CD14-positive monocyte (primary cell): ENCODE measurements around the gene C1QTNF6. TPM values are rescaled to one million over a fixed set of nuclear protein-coding genes. Genes with fewer than 3 reads are reported as not detected.

Experiments used
- DNase-seq, 3 donors: peaks; one replicate each; pipeline ENCODE4 v3.0.0-alpha.2; 2011 to 2022
- H2AFZ ChIP-seq: 2 replicates; pipeline ENCODE4 v1.6.0; 2012; ENCODE audit warnings: mild to moderate bottlenecking, low read depth, low read length, inconsistent platforms; ENCODE audit not compliant: insufficient read depth, poor library complexity, severe bottlenecking
- H3K27ac ChIP-seq, 2 donors: 1 replicate in 1 of 2; 2 replicates in 1 of 2; pipeline ENCODE4 v1.5.1; 2012 to 2013; ENCODE audit warnings: low read length in 2 of 2, control low read depth in 1 of 2, inconsistent platforms in 1 of 2, low read depth in 1 of 2, mild to moderate bottlenecking in 1 of 2
- H3K27me3 ChIP-seq, 2 donors: one replicate each; pipeline versions ENCODE4 v1.6.0 to v1.6.1; 2011 to 2013; ENCODE audit warnings: low read length in 2 of 2; ENCODE audit not compliant: control insufficient read depth in 2 of 2, insufficient read depth in 2 of 2
- H3K36me3 ChIP-seq, 2 donors: replicated peaks in 1 of 2; 1 replicate in 1 of 2; 2 replicates in 1 of 2; pipeline versions ENCODE4 v1.5.1 to v1.6.1; 2012 to 2013; ENCODE audit warnings: low read length in 2 of 2, control low read depth in 1 of 2, inconsistent platforms in 1 of 2, mild to moderate bottlenecking in 1 of 2; ENCODE audit not compliant: insufficient read depth in 2 of 2, control insufficient read depth in 1 of 2
- H3K4me1 ChIP-seq, 2 donors: 1 replicate in 1 of 2; 2 replicates in 1 of 2; pipeline versions ENCODE4 v1.5.1 to v1.6.1; 2012 to 2013; ENCODE audit warnings: low read length in 2 of 2, control low read depth in 1 of 2, inconsistent platforms in 1 of 2, mild to moderate bottlenecking in 1 of 2, moderate library complexity in 1 of 2; ENCODE audit not compliant: insufficient read depth in 2 of 2, control insufficient read depth in 1 of 2
- H3K4me2 ChIP-seq: replicated peaks from 2 replicates; pipeline ENCODE3; 2012; ENCODE audit warnings: low read length, moderate library complexity, mild to moderate bottlenecking; ENCODE audit not compliant: poor library complexity, severe bottlenecking; ENCODE audit errors: extremely low read depth
- H3K4me3 ChIP-seq, 3 experiments: fragments of 200-600 bp in 1 of 3; sonication (generic) in 1 of 3; replicated peaks in 1 of 3; 1 replicate in 2 of 3; 2 replicates in 1 of 3; pipeline ENCODE4 v1.5.1; 2011 to 2013; ENCODE audit warnings: low read length in 3 of 3, mild to moderate bottlenecking in 3 of 3, control low read depth in 2 of 3, low read depth in 2 of 3, inconsistent platforms in 1 of 3, moderate library complexity in 1 of 3
- H3K79me2 ChIP-seq: 2 replicates; pipeline ENCODE4 v1.6.0; 2012; ENCODE audit warnings: mild to moderate bottlenecking, control low read depth, inconsistent platforms, low read length, moderate library complexity; ENCODE audit not compliant: insufficient read depth
- H3K9ac ChIP-seq: 2 replicates; pipeline ENCODE4 v1.6.0; 2017; ENCODE audit warnings: low read length, mild to moderate bottlenecking; ENCODE audit not compliant: insufficient read depth, poor library complexity, severe bottlenecking
- H3K9me3 ChIP-seq, 2 donors: replicated peaks in 1 of 2; 1 replicate in 1 of 2; 2 replicates in 1 of 2; pipeline versions ENCODE4 v1.5.1 to v1.6.1; 2012 to 2013; ENCODE audit warnings: low read length in 2 of 2, control low read depth in 1 of 2; ENCODE audit not compliant: control insufficient read depth in 1 of 2, insufficient read depth in 1 of 2
- H4K20me1 ChIP-seq: 2 replicates; pipeline ENCODE4 v1.6.0; 2012; ENCODE audit warnings: mild to moderate bottlenecking, low read length, control low read depth, moderate library complexity; ENCODE audit not compliant: insufficient read depth
- H3K27ac Mint-ChIP-seq, 7 donors: one replicate each; pipeline ENCODE4 v1.8.0; 2020; ENCODE audit warnings: mild to moderate bottlenecking in 7 of 7, mixed read lengths in 7 of 7, moderate library complexity in 6 of 7, inconsistent platforms in 2 of 7
- H3K27me3 Mint-ChIP-seq, 3 donors: one replicate each; pipeline ENCODE4 v1.8.0; 2021 to 2022; ENCODE audit warnings: low read depth in 3 of 3, mild to moderate bottlenecking in 3 of 3, mixed read lengths in 3 of 3, moderate library complexity in 3 of 3, inconsistent platforms in 1 of 3
- H3K36me3 Mint-ChIP-seq, 2 donors: one replicate each; pipeline ENCODE4 v1.8.0; 2020; ENCODE audit warnings: mixed read lengths in 2 of 2, inconsistent platforms in 1 of 2, mild to moderate bottlenecking in 1 of 2
- H3K4me1 Mint-ChIP-seq: one replicate; pipeline ENCODE4 v1.8.0; 2020; ENCODE audit warnings: mild to moderate bottlenecking, mixed read lengths
- H3K4me3 Mint-ChIP-seq, 2 donors: one replicate each; pipeline ENCODE4 v1.8.0; 2020; ENCODE audit warnings: mild to moderate bottlenecking in 2 of 2, mixed read lengths in 2 of 2, moderate library complexity in 1 of 2
- H3K9me3 Mint-ChIP-seq, 7 donors: one replicate each; pipeline ENCODE4 v1.8.0; 2020 to 2022; ENCODE audit warnings: mixed read lengths in 7 of 7, mild to moderate bottlenecking in 6 of 7, moderate library complexity in 6 of 7, inconsistent platforms in 2 of 7
- CTCF ChIP-seq: fragments of 200-600 bp; IDR thresholded peaks from one replicate; pipeline ENCODE4 v1.8.0; 2022; ENCODE audit warnings: antibody characterized with exemption, mild to moderate bottlenecking
- WGBS: methylation state at CpG from one replicate; pipeline ENCODE4 v1.1.5; 2013; ENCODE audit warnings: missing lambda C conversion rate; ENCODE audit not compliant: insufficient coverage; 5-methylcytosine and 5-hydroxymethylcytosine counted together
- intact Hi-C, 2 donors: fragments of 100-400 bp; cut with micrococcal nuclease; formaldehyde crosslinking; loops; one replicate each; pipeline versions ENCODE4 v1.15.0 to v1.15.1; 2023
- polyA plus RNA-seq, 3 donors: library from polyadenylated mRNA; depleted of rRNA in 1 of 3; unstranded in 2 of 3; stranded (reverse) in 1 of 3; fragments of 300-500 nt in 2 of 3; fragments of >200 nt in 1 of 3; fragmentation: Illumina TruSeq in 2 of 3; gene quantifications; 1 replicate in 2 of 3; 2 replicates in 1 of 3; pipeline ENCODE4 v1.2.3, GENCODE V29; 2012 to 2021

Gene C1QTNF6
- polyA plus RNA-seq, 3 donors, result 0.14 to 2.3 (median 0.24) TPM

- Mint-ChIP-seq H3K4me3 (no peak overlapping the region), H3K36me3 (no peaks in the 10 kb centered on the region), H3K4me1 (no peaks in the 10 kb centered on the region), H3K9me3 (peaks cover 0 to 2% (median 0%) of the 10 kb centered on the region in 7 donors), H3K27ac (no peak overlapping the region), H3K27me3 (peaks cover 2 to 9% (median 5%) of the 10 kb centered on the region in 3 donors)
- TF ChIP-seq CTCF, result no peak
- WGBS, result 100% methylated on average over 7 of the region's 18 CpGs
- Histone ChIP-seq H3K27me3 (no peaks in the 10 kb centered on the region), H3K9me3 (no peaks in the 10 kb centered on the region), H3K4me2 (no peak overlapping the region), H3K4me1 (no peaks in the 10 kb centered on the region), H2AFZ (no peak overlapping the region), H3K9ac (no peak overlapping the region), H3K27ac (no peak overlapping the region), H3K79me2 (no peaks in the 10 kb centered on the region), H3K4me3 (no peak overlapping the region), H3K36me3 (no peaks in the 10 kb centered on the region), H4K20me1 (no peaks in the 10 kb centered on the region)
- intact Hi-C loops, result no loop called here
- DNase-seq, result no peak
Observed at GRCh38 chr22:37213218-37213855, 25.3 kb upstream of the C1QTNF6 start.

GRCh38 chr22:37212174-37212906 is 24.3 kb upstream of the C1QTNF6 start, which contains the start of gene SSTR3:
SSTR3 (minus strand) TSS chr22:37212477; CDS start chr22:37207803, 4,674 bp downstream.
- no peak within 1 kb of the TSS for H3K4me2 ChIP-seq
- no peak within 1 kb of the TSS for H3K4me3 ChIP-seq
- 87% methylated on average over 23 of the region's 23 CpGs for WGBS
- peaks cover 0 to 2% (median 0%) of the 10 kb centered on the region in 7 donors for H3K9me3 Mint-ChIP-seq
- no peaks in the 10 kb centered on the region for H3K4me1 Mint-ChIP-seq
- H3K27me3 Mint-ChIP-seq, result peaks cover 0 to 5% (median 2%) of the 10 kb centered on the region in 3 donors
- no peaks in the 10 kb centered on the region for H4K20me1 ChIP-seq
- no peak for TF ChIP-seq CTCF
- H2AFZ ChIP-seq, result no peak within 1 kb of the TSS
- no peak for DNase-seq
- no peaks in the 10 kb centered on the region for H3K79me2 ChIP-seq
- no peaks in the 10 kb centered on the region for H3K4me1 ChIP-seq
- H3K4me3 Mint-ChIP-seq, result no peak within 1 kb of the TSS
- no peaks in the 10 kb centered on the region for H3K36me3 Mint-ChIP-seq
- H3K27ac ChIP-seq, result no peak within 1 kb of the TSS
- intact Hi-C loops, result no loop called here
- no peaks in the 10 kb centered on the region for H3K36me3 ChIP-seq
- no peak within 1 kb of the TSS for H3K9ac ChIP-seq
- H3K9me3 ChIP-seq, result no peaks in the 10 kb centered on the region
- peak within 1 kb of the TSS in 1 of 7 donors; percentile 23 for H3K27ac Mint-ChIP-seq
- H3K27me3 ChIP-seq, result no peaks in the 10 kb centered on the region
